Measurements from ENCODE around the gene CRYZL1.

The CRYZL1 gene

DNA sequence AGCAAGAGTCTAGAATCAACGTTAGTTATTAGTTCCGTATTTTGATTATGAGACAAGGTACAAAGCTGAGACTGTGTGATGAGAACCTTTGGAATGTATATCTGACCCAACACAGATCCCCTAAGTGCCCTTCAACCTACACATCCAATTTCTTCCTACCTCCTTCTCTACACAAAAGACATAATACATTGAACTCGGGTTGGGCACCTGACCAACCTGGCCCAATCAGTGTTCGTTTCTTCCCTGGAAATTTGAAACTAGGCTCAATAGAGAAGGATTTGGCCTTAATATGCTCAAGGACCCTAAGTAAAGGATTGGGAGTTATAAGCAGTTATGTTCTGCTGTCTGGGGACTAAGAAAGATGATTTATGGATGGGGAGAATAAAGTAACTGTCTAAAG, 12.9 kb upstream of the CRYZL1 start:
- H3K36me3 Mint-ChIP-seq, result no peaks in the 10 kb centered on the region
- H3K4me3 Mint-ChIP-seq, result no peak overlapping the region
- peaks cover 0 to 6% of the 10 kb centered on the region in 2 donors for H3K4me1 Mint-ChIP-seq
- DNase-seq (no peak), ATAC-seq (replicated peaks) (no peak)
- H3K27me3 Mint-ChIP-seq, result peaks cover 4 to 14% of the 10 kb centered on the region in 2 donors
- H3K27ac Mint-ChIP-seq, result no peak overlapping the region
- no peaks in the 10 kb centered on the region for H3K9me3 Mint-ChIP-seq

GRCh38 chr21:33651965-33652680, 10.6 kb upstream of the CRYZL1 start:
- Mint-ChIP-seq H3K27me3 (peaks cover 9 to 10% of the 10 kb centered on the region in 2 donors), H3K4me3 (no peak overlapping the region), H3K27ac (no peak overlapping the region), H3K36me3 (no peaks in the 10 kb centered on the region), H3K9me3 (no peaks in the 10 kb centered on the region), H3K4me1 (peaks cover 0 to 2% of the 10 kb centered on the region in 2 donors)
- no peak for ATAC-seq (replicated peaks)
- DNase-seq, result no peak

- ATAC-seq (replicated peaks) (no peak), DNase-seq (no peak)
- Mint-ChIP-seq H3K4me1 (no peaks in the 10 kb centered on the region), H3K36me3 (no peaks in the 10 kb centered on the region), H3K27ac (no peak overlapping the region), H3K4me3 (no peak overlapping the region), H3K9me3 (no peaks in the 10 kb centered on the region), H3K27me3 (peaks cover 6 to 10% of the 10 kb centered on the region in 2 donors)
Measured at GRCh38 chr21:33650929-33651509, 9.5 kb upstream of the CRYZL1 start.

GRCh38 chr21:33650230-33650629, 8.7 kb upstream of the CRYZL1 start:
- DNase-seq, result no peak
- no peak overlapping the region for H3K27ac Mint-ChIP-seq

GRCh38 chr21:33648555-33648954, 7.0 kb upstream of the CRYZL1 start:
- DNase-seq (no peak), ATAC-seq (replicated peaks) (no peak)
- H3K27ac Mint-ChIP-seq, result no peak overlapping the region
- no peak overlapping the region for H3K4me3 Mint-ChIP-seq
- peaks cover 3% of the 10 kb centered on the region in 2 donors for H3K4me1 Mint-ChIP-seq
- peaks cover 10 to 23% of the 10 kb centered on the region in 2 donors for H3K27me3 Mint-ChIP-seq
- no peaks in the 10 kb centered on the region for H3K36me3 Mint-ChIP-seq
- H3K9me3 Mint-ChIP-seq, result no peaks in the 10 kb centered on the region

More at GRCh38 chr21:33650230-33650629, 8.7 kb upstream of the CRYZL1 start:
- Mint-ChIP-seq H3K9me3 (no peaks in the 10 kb centered on the region), H3K36me3 (no peaks in the 10 kb centered on the region), H3K4me3 (no peak overlapping the region), H3K4me1 (no peaks in the 10 kb centered on the region), H3K27me3 (peaks cover 1 to 10% of the 10 kb centered on the region in 2 donors)
- no peak for ATAC-seq (replicated peaks)

- no peak overlapping the region for H3K27ac Mint-ChIP-seq
- ATAC-seq (replicated peaks), result no peak
- H3K9me3 Mint-ChIP-seq, result no peaks in the 10 kb centered on the region
- no peak for DNase-seq
- peaks cover 16 to 27% of the 10 kb centered on the region in 2 donors for H3K27me3 Mint-ChIP-seq
- no peak overlapping the region for H3K4me3 Mint-ChIP-seq
- peaks cover 4 to 9% of the 10 kb centered on the region in 2 donors for H3K4me1 Mint-ChIP-seq
- no peaks in the 10 kb centered on the region for H3K36me3 Mint-ChIP-seq
Measured at GRCh38 chr21:33647587-33647986, 6.0 kb upstream of the CRYZL1 start.

GRCh38 chr21:33645730-33646129, 4.2 kb upstream of the CRYZL1 start:
- Mint-ChIP-seq H3K4me3 (no peak overlapping the region), H3K27ac (no peak overlapping the region), H3K36me3 (no peaks in the 10 kb centered on the region), H3K27me3 (peaks cover 16 to 23% of the 10 kb centered on the region in 2 donors), H3K9me3 (no peaks in the 10 kb centered on the region), H3K4me1 (peaks cover 8 to 14% of the 10 kb centered on the region in 2 donors)
- DNase-seq (no peak), ATAC-seq (replicated peaks) (no peak)

GRCh38 chr21:33644383-33645074, 3.0 kb upstream of the CRYZL1 start:
- Mint-ChIP-seq H3K4me3 (no peak overlapping the region), H3K27ac (no peak overlapping the region), H3K4me1 (peaks cover 8 to 14% of the 10 kb centered on the region in 2 donors), H3K27me3 (peaks cover 16 to 23% of the 10 kb centered on the region in 2 donors), H3K36me3 (no peaks in the 10 kb centered on the region), H3K9me3 (no peaks in the 10 kb centered on the region)
- DNase-seq (no peak), ATAC-seq (replicated peaks) (no peak)

- DNase-seq, result no peak
- Mint-ChIP-seq H3K4me1 (peaks cover 8 to 14% of the 10 kb centered on the region in 2 donors), H3K36me3 (no peaks in the 10 kb centered on the region), H3K4me3 (peak overlapping the region in 1 of 2 donors; percentile 88), H3K27ac (no peak overlapping the region), H3K27me3 (peaks cover 16 to 21% of the 10 kb centered on the region in 2 donors), H3K9me3 (no peaks in the 10 kb centered on the region)
- no peak for ATAC-seq (replicated peaks)
Measured at GRCh38 chr21:33643658-33644311, 2.2 kb upstream of the CRYZL1 start.

DNA sequence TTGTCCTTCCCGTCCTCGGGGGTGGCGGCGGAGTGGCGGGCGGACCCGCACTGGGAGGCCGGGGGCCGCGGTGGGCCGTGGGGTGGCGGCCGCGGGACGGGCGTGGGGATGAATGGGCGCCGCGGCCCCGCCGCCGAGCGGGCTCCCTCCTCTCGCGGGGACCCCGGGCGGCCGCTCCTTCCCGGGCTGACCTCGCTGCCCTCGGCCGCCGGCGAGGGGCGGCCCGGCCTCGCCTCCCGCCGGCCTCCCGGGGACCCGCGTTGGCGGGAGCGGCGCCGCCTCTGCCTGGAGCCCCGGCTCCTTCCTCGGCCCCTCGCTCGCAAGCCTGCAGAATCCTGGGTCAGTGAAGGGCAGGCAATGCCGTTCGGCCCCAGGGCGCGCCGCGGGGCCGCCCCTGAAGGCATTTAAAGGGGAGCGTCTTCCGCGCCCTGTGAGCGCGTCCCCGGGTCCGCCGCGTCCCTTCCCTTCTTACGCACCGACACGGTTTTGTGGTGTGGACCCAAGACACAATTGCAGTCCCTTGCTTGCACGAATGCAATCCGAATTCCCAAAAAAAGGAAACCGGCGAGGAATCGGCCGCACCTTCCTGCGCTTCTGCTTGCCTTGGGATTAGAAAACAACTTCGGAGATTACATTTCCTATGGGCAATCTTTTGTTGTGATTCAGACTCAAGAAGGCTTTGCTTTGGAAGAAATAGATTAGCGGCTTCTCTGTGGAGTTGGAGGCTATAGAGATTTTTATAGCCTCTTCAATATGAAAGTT, 1.5 kb upstream of the CRYZL1 start:
- no peaks in the 10 kb centered on the region for H3K9me3 Mint-ChIP-seq
- peak; percentile 2 for DNase-seq
- no peak overlapping the region for H3K27ac Mint-ChIP-seq
- H3K4me3 Mint-ChIP-seq, result peak overlapping the region; percentile 83 to 88
- ATAC-seq (replicated peaks), result no peak
- peaks cover 8 to 14% of the 10 kb centered on the region in 2 donors for H3K4me1 Mint-ChIP-seq
- peaks cover 16 to 18% of the 10 kb centered on the region in 2 donors for H3K27me3 Mint-ChIP-seq
- H3K36me3 Mint-ChIP-seq, result no peaks in the 10 kb centered on the region

- Mint-ChIP-seq H3K27ac (peak within 1 kb of the TSS; percentile 95), H3K4me3 (peak within 1 kb of the TSS; percentile 87 to 88), H3K36me3 (peaks cover 1 to 4% of the 10 kb centered on the region in 2 donors), H3K4me1 (peaks cover 8 to 14% of the 10 kb centered on the region in 2 donors), H3K27me3 (peaks cover 16 to 18% of the 10 kb centered on the region in 2 donors), H3K9me3 (no peaks in the 10 kb centered on the region)
- DNase-seq, result peak; percentile 98
- peak; percentile 88 to 91 for ATAC-seq (replicated peaks)
Measured at GRCh38 chr21:33642027-33642895, 720 bp upstream of the CRYZL1 start, which contains the start of gene ITSN1. TSS of gene ITSN1 (plus strand) at chr21:33642501. CDS start at chr21:33718829, 76,328 bp downstream.

DNA sequence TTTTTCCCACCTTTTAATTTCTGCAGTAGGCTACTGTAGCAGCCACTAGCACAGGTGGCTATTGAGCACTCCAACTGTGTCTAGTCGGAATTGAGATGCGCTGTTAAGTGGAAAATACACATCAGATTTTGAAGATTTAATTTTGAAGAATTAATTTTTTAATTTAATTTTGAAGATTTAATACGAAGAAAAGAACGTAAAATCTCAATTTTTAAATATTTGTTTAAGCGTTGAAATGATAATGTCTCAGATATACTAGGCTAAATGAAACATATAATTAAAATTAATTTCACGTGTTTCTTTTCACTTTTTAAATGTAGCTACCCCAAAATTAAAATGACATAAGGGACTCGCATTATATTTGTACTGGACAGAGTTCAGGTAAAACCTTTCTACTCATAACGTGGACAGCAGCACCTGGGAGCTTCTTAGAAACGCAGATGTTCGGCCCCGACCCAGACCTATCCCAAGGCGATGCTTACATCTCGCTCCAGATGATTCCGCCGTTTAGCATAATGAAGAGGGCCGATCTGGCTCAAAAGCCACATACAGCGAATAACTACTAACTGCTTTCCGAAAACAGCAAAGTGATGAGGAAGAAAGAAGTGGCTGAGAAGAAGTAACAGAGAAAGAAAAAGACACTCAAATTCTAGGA, 717 bp downstream of the CRYZL1 start:
- Mint-ChIP-seq H3K4me1 (peaks cover 10 to 19% of the 10 kb centered on the region in 2 donors), H3K27me3 (peaks cover 16 to 18% of the 10 kb centered on the region in 2 donors), H3K4me3 (peak overlapping the region; percentile 87 to 88), H3K36me3 (peaks cover 5 to 10% of the 10 kb centered on the region in 2 donors), H3K27ac (peak overlapping the region; percentile 95), H3K9me3 (no peaks in the 10 kb centered on the region)
- ATAC-seq (replicated peaks) (no peak), DNase-seq (no peak)

Data from stimulated activated naive B cell treated with anti-CD40 and anti-IgM and Interleukin-4, amounts not matched to agents 10 μg/mL and 1 μg/mL and 100 μg/mL, for 72 hours (primary cell).